Pancreas (tissue), 10 donors: Measurements from ENCODE around the gene MAML3. TPM values are rescaled to one million over a fixed set of nuclear protein-coding genes. Genes with fewer than 3 reads are reported as not detected.

Source experiments
- ATAC-seq, 4 donors: fragments of 200-7000 bp; cut with Tn5 transposase; one replicate each; pipeline versions ENCODE4 v1.8.0 to v1.9.1; 2020; ENCODE audit warnings: mild to moderate bottlenecking in 4 of 4, moderate library complexity in 4 of 4
- DNase-seq, 6 donors: peaks; one replicate each; pipeline ENCODE4 v3.0.0-alpha.2; 2020
- FAIRE-seq: peaks from 2 replicates; lab custom pipeline; 2012; peaks lifted over from hg19 to GRCh38; lab: Jason Lieb, UNC
- H3K27ac ChIP-seq, 4 donors: fragments of 200-600 bp; sonication (generic); 1 replicate in 3 of 4; 2 replicates in 1 of 4; pipeline versions ENCODE4 v1.5.0 to v1.8.0; 2020
- H3K27me3 ChIP-seq, 4 donors: fragments of 200-600 bp; one replicate each; pipeline ENCODE4 v1.8.0; 2021
- H3K36me3 ChIP-seq, 3 donors: fragments of 200-600 bp; sonication (generic) in 1 of 3; one replicate each; pipeline versions ENCODE4 v1.5.0 to v1.8.0; 2020 to 2021
- H3K4me1 ChIP-seq, 3 donors: fragments of 200-600 bp; one replicate each; pipeline ENCODE4 v1.8.0; 2021
- H3K4me3 ChIP-seq, 4 donors: fragments of 200-600 bp; sonication (generic) in 2 of 4; one replicate each; pipeline versions ENCODE4 v1.5.0 to v1.8.0; 2020 to 2021
- H3K9me3 ChIP-seq, 4 donors: fragments of 200-600 bp; one replicate each; pipeline ENCODE4 v1.8.0; 2021
- WGBS, 2 donors: extraction: QIAGEN DNeasy Blood & Tissue Kit; methylation state at CpG; one replicate each; pipeline ENCODE4 v1.1.7; 2013; 5-methylcytosine and 5-hydroxymethylcytosine counted together
- intact Hi-C, 3 donors: fragments of 100-400 bp; cut with DNase I; formaldehyde crosslinking; loops; one replicate each; pipeline versions ENCODE4 v1.11.1 to v1.14.2; 2022
- polyA plus RNA-seq, 2 donors: library from polyadenylated mRNA; stranded (reverse); fragments of 200-250 nt; gene quantifications; one replicate each; pipeline ENCODE4 v1.2.3, GENCODE V29; 2013
- total RNA-seq, 6 donors: library from RNA; stranded (reverse); fragmentation: NEBNext Ultra II Directional in 4 of 6; extraction: Animal tissue kit (Norgen Biotek cat#: 25700) in 4 of 6; gene quantifications; one replicate each; pipeline versions ENCODE4 v1.2.1 to v1.2.4, GENCODE V29; 2021 to 2023
- TF ChIP-seq, protein P1 (sequence below), 4 donors: fragments of 200-600 bp; sonication (generic) in 3 of 4; IDR thresholded peaks; one replicate each; pipeline versions ENCODE4 v1.5.0 to v1.8.0; 2021; ENCODE audit warnings: antibody characterized with exemption in 4 of 4
- donor health status: healthy with polysubstance abuse.
- donor health status: DM: no; HTN: no; CAD: no; lungs with moderate emphysema.
- donor health status: DM: no; HTN: no; CAD: no.
- donor health status: control.
- donor health status: control.
- donor health status: Bipolar disorder and iron deficiency.
- donor health status: DM: yes; HTN: yes; CAD: no.
- donor health status: DM: no; HTN: no; CAD: no.
- donor health status: DM: no; HTN: no; CAD: no.
- donor health status: DM: yes; HTN: yes; CAD: no.

The MAML3 gene
- total and polyA plus RNA-seq, 8 donors, result 3.8 to 8.9 (median 5.9) TPM

DNA sequence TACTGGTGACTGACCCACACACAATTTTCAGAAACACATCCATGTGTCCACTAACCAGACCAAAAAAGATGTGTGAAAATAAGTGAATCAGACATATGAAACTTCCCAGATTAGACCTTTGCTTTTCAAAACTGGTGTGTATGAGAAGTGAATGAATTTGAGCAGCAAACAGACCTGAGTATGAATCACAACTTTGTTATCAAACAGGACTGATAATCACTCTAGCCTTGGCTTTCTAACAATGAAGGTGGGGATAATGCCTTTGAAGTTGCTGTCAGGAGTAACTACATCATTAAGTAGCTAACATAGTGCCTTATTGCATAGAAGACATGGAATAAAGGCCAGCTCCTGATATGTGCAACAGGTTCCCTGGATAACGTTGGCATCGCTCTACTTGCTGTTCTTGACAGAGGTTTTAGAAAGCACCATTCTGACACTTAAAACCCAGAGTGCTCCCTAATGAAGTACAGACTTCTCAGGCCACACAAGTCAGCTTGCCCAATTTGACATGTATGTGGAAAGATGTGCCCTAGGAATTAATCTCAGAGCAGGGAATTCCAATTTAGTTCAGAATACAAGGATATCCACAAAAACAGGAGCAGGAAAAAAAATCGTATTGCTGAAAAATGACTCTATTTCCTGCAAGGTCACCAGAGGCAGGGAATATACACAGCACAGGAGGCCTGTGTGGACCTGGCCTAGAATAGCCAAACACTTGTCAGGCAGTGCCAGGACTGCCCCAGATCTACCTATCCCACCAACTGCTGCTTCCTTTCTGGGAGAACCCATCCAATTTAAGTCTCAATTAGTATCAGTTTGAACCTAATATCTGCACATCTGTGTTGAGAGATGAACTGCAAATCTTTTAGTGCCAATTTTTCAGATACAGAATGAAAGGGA is 87.7 kb downstream of the MAML3 start:
- FAIRE-seq (no peak), ATAC-seq (peak; percentile 61 to 77 (median 76)), DNase-seq (no peak)
- no peaks in the 10 kb centered on the region for H3K9me3 ChIP-seq
- WGBS, 2 donors, result 42 to 44% methylated on average over 3 of the region's 3 CpGs
- no peaks in the 10 kb centered on the region for H3K36me3 ChIP-seq
- H3K27me3 ChIP-seq, result no peaks in the 10 kb centered on the region
- H3K27ac ChIP-seq, result peak overlapping the region in 1 of 4 donors; percentile 2
- H3K4me3 ChIP-seq, result no peak overlapping the region
- intact Hi-C loops, result no loop called here
- TF ChIP-seq, protein P1, sequence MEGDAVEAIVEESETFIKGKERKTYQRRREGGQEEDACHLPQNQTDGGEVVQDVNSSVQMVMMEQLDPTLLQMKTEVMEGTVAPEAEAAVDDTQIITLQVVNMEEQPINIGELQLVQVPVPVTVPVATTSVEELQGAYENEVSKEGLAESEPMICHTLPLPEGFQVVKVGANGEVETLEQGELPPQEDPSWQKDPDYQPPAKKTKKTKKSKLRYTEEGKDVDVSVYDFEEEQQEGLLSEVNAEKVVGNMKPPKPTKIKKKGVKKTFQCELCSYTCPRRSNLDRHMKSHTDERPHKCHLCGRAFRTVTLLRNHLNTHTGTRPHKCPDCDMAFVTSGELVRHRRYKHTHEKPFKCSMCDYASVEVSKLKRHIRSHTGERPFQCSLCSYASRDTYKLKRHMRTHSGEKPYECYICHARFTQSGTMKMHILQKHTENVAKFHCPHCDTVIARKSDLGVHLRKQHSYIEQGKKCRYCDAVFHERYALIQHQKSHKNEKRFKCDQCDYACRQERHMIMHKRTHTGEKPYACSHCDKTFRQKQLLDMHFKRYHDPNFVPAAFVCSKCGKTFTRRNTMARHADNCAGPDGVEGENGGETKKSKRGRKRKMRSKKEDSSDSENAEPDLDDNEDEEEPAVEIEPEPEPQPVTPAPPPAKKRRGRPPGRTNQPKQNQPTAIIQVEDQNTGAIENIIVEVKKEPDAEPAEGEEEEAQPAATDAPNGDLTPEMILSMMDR (IDR thresholded peaks at IDR 0.05), result no peak
- H3K4me1 ChIP-seq, result peaks cover 5 to 13% (median 9%) of the 10 kb centered on the region in 3 donors

- H3K27me3 ChIP-seq, result no peaks in the 10 kb centered on the region
- intact Hi-C loops, result no loop called here
- no peaks in the 10 kb centered on the region for H3K36me3 ChIP-seq
- ATAC-seq (no peak), DNase-seq (no peak), FAIRE-seq (no peak)
- TF ChIP-seq, protein P1 (IDR thresholded peaks at IDR 0.05), result no peak
- no peaks in the 10 kb centered on the region for H3K9me3 ChIP-seq
- WGBS, 2 donors, result 59 to 61% methylated on average over 2 of the region's 2 CpGs
- H3K4me3 ChIP-seq, result no peak overlapping the region
- H3K4me1 ChIP-seq, result peaks cover 5 to 13% (median 9%) of the 10 kb centered on the region in 3 donors
- H3K27ac ChIP-seq, result peak overlapping the region in 1 of 4 donors; percentile 2
These were observed 88.6 kb downstream of the MAML3 start for GRCh38 chr4:140065393-140065792.

- 94 to 98% methylated on average over 3 of the region's 3 CpGs for WGBS, 2 donors
- Histone ChIP-seq H3K4me3 (no peak overlapping the region), H3K9me3 (no peaks in the 10 kb centered on the region), H3K4me1 (peaks cover 11 to 32% (median 17%) of the 10 kb centered on the region in 3 donors), H3K27ac (no peak overlapping the region), H3K27me3 (no peaks in the 10 kb centered on the region), H3K36me3 (no peaks in the 10 kb centered on the region)
- no peak for ATAC-seq
- TF ChIP-seq, protein P1 (IDR thresholded peaks at IDR 0.05), result no peak
- no peak for FAIRE-seq
- intact Hi-C loops, result no loop called here
- no peak for DNase-seq
These were observed 92.2 kb downstream of the MAML3 start for GRCh38 chr4:140061659-140062289.

GRCh38 chr4:140061194-140061593 is 92.8 kb downstream of the MAML3 start:
- H3K4me1 ChIP-seq, result peaks cover 6 to 28% (median 17%) of the 10 kb centered on the region in 3 donors
- 46 to 51% methylated on average over 4 of the region's 4 CpGs for WGBS, 2 donors
- no peak for DNase-seq
- H3K36me3 ChIP-seq, result no peaks in the 10 kb centered on the region
- ATAC-seq, result peak in 3 of 4 donors; percentile 45 to 67 (median 56)
- no peak overlapping the region for H3K4me3 ChIP-seq
- H3K27ac ChIP-seq, result no peak overlapping the region
- TF ChIP-seq, protein P1 (IDR thresholded peaks at IDR 0.05), result no peak
- intact Hi-C loops, result no loop called here
- H3K9me3 ChIP-seq, result no peaks in the 10 kb centered on the region
- no peaks in the 10 kb centered on the region for H3K27me3 ChIP-seq
- FAIRE-seq, result peak; percentile 41
